ENCODE measurements around the gene TLR9. TPM values are rescaled to one million over a fixed set of nuclear protein-coding genes. Genes with fewer than 3 reads are reported as not detected.

TLR9 gene
- total RNA-seq, 1 experiment from 2014 or later = 26.5 TPM

GRCh38 chr3:52185837-52186236 lies 39.6 kb downstream of the TLR9 start:
- no peak for DNase-seq
- no peak overlapping the region for H3K27ac ChIP-seq (ENCODE audit: low read length)
- H2AFZ ChIP-seq (ENCODE audit: low read length) = no peak overlapping the region
- H3K36me3 ChIP-seq (ENCODE audit: insufficient read depth, low read length) = no peaks in the 10 kb centered on the region
- no peak overlapping the region for H3K9ac ChIP-seq (ENCODE audit: low read length)
- H3K4me3 ChIP-seq (ENCODE audit: low read length) = no peak overlapping the region
- H3K9me2 ChIP-seq (replicated peaks; ENCODE audit: insufficient read depth, low read length) = no peaks in the 10 kb centered on the region
- no peaks in the 10 kb centered on the region for H4K20me1 ChIP-seq (ENCODE audit: insufficient read depth, low read depth, low read length)
- peaks cover 15% of the 10 kb centered on the region for H3K4me1 ChIP-seq (ENCODE audit: low read length)
- H3K27me3 ChIP-seq (ENCODE audit: low read length) = no peaks in the 10 kb centered on the region
- H3K9me3 ChIP-seq (ENCODE audit: low read length) = no peaks in the 10 kb centered on the region
- no peak overlapping the region for H3K4me2 ChIP-seq (ENCODE audit: low read depth, low read length, poor library complexity, severe bottlenecking)
- H3K79me2 ChIP-seq (ENCODE audit: low read length) = no peaks in the 10 kb centered on the region

GRCh38 chr3:52185311-52185710 lies 40.1 kb downstream of the TLR9 start:
- Histone ChIP-seq H3K79me2 (ENCODE audit: low read length) (no peaks in the 10 kb centered on the region), H3K4me1 (ENCODE audit: low read length) (peaks cover 20% of the 10 kb centered on the region), H3K9me2 (replicated peaks; ENCODE audit: insufficient read depth, low read length) (no peaks in the 10 kb centered on the region), H3K9ac (ENCODE audit: low read length) (no peak overlapping the region), H2AFZ (ENCODE audit: low read length) (no peak overlapping the region), H3K36me3 (ENCODE audit: insufficient read depth, low read length) (no peaks in the 10 kb centered on the region), H3K27ac (ENCODE audit: low read length) (no peak overlapping the region), H3K27me3 (ENCODE audit: low read length) (no peaks in the 10 kb centered on the region), H3K4me2 (ENCODE audit: low read depth, low read length, poor library complexity, severe bottlenecking) (no peak overlapping the region), H3K4me3 (ENCODE audit: low read length) (no peak overlapping the region), H4K20me1 (ENCODE audit: insufficient read depth, low read depth, low read length) (no peaks in the 10 kb centered on the region), H3K9me3 (ENCODE audit: low read length) (no peaks in the 10 kb centered on the region)
- no peak for DNase-seq

- no peak overlapping the region for H2AFZ ChIP-seq (ENCODE audit: low read length)
- H3K9me2 ChIP-seq (replicated peaks; ENCODE audit: insufficient read depth, low read length) = no peaks in the 10 kb centered on the region
These were observed 40.8 kb downstream of the TLR9 start for GRCh38 chr3:52184690-52185089.

GRCh38 chr3:52183786-52184445 lies 41.5 kb downstream of the TLR9 start:
- no peak overlapping the region for H2AFZ ChIP-seq (ENCODE audit: low read length)
- H3K4me1 ChIP-seq (ENCODE audit: low read length) = peaks cover 23% of the 10 kb centered on the region
- no peak overlapping the region for H3K9ac ChIP-seq (ENCODE audit: low read length)
- no peaks in the 10 kb centered on the region for H4K20me1 ChIP-seq (ENCODE audit: insufficient read depth, low read depth, low read length)
- H3K27me3 ChIP-seq (ENCODE audit: low read length) = no peaks in the 10 kb centered on the region
- no peak overlapping the region for H3K4me2 ChIP-seq (ENCODE audit: low read depth, low read length, poor library complexity, severe bottlenecking)
- no peak for DNase-seq
- no peaks in the 10 kb centered on the region for H3K9me2 ChIP-seq (replicated peaks; ENCODE audit: insufficient read depth, low read length)
- no peaks in the 10 kb centered on the region for H3K9me3 ChIP-seq (ENCODE audit: low read length)
- H3K79me2 ChIP-seq (ENCODE audit: low read length) = no peaks in the 10 kb centered on the region
- no peak overlapping the region for H3K4me3 ChIP-seq (ENCODE audit: low read length)
- no peaks in the 10 kb centered on the region for H3K36me3 ChIP-seq (ENCODE audit: insufficient read depth, low read length)
- no peak overlapping the region for H3K27ac ChIP-seq (ENCODE audit: low read length)

More at GRCh38 chr3:52184690-52185089, 40.8 kb downstream of the TLR9 start:
- DNase-seq = no peak
- H3K79me2 ChIP-seq (ENCODE audit: low read length) = no peaks in the 10 kb centered on the region
- H4K20me1 ChIP-seq (ENCODE audit: insufficient read depth, low read depth, low read length) = no peaks in the 10 kb centered on the region
- H3K4me2 ChIP-seq (ENCODE audit: low read depth, low read length, poor library complexity, severe bottlenecking) = no peak overlapping the region
- H3K4me1 ChIP-seq (ENCODE audit: low read length) = peaks cover 24% of the 10 kb centered on the region
- no peaks in the 10 kb centered on the region for H3K27me3 ChIP-seq (ENCODE audit: low read length)
- no peak overlapping the region for H3K9ac ChIP-seq (ENCODE audit: low read length)
- no peak overlapping the region for H3K27ac ChIP-seq (ENCODE audit: low read length)
- H3K4me3 ChIP-seq (ENCODE audit: low read length) = no peak overlapping the region
- H3K9me3 ChIP-seq (ENCODE audit: low read length) = no peaks in the 10 kb centered on the region
- no peaks in the 10 kb centered on the region for H3K36me3 ChIP-seq (ENCODE audit: insufficient read depth, low read length)

GRCh38 chr3:52182691-52183090 lies 42.8 kb downstream of the TLR9 start:
- no peak overlapping the region for H3K9ac ChIP-seq (ENCODE audit: low read length)
- H3K4me2 ChIP-seq (ENCODE audit: low read depth, low read length, poor library complexity, severe bottlenecking) = no peak overlapping the region
- no peaks in the 10 kb centered on the region for H3K9me2 ChIP-seq (replicated peaks; ENCODE audit: insufficient read depth, low read length)
- H3K4me1 ChIP-seq (ENCODE audit: low read length) = peaks cover 18% of the 10 kb centered on the region
- no peak overlapping the region for H3K27ac ChIP-seq (ENCODE audit: low read length)
- H2AFZ ChIP-seq (ENCODE audit: low read length) = no peak overlapping the region
- no peaks in the 10 kb centered on the region for H3K79me2 ChIP-seq (ENCODE audit: low read length)
- H3K9me3 ChIP-seq (ENCODE audit: low read length) = no peaks in the 10 kb centered on the region
- no peak for DNase-seq
- H3K36me3 ChIP-seq (ENCODE audit: insufficient read depth, low read length) = no peaks in the 10 kb centered on the region
- no peaks in the 10 kb centered on the region for H3K27me3 ChIP-seq (ENCODE audit: low read length)
- H3K4me3 ChIP-seq (ENCODE audit: low read length) = no peak overlapping the region
- no peaks in the 10 kb centered on the region for H4K20me1 ChIP-seq (ENCODE audit: insufficient read depth, low read depth, low read length)

- Histone ChIP-seq H4K20me1 (ENCODE audit: insufficient read depth, low read depth, low read length) (no peaks in the 10 kb centered on the region), H3K4me2 (ENCODE audit: low read depth, low read length, poor library complexity, severe bottlenecking) (no peak overlapping the region), H3K4me3 (ENCODE audit: low read length) (no peak overlapping the region), H3K27ac (ENCODE audit: low read length) (no peak overlapping the region), H2AFZ (ENCODE audit: low read length) (no peak overlapping the region), H3K9me2 (replicated peaks; ENCODE audit: insufficient read depth, low read length) (no peaks in the 10 kb centered on the region), H3K9me3 (ENCODE audit: low read length) (no peaks in the 10 kb centered on the region), H3K4me1 (ENCODE audit: low read length) (peaks cover 18% of the 10 kb centered on the region), H3K9ac (ENCODE audit: low read length) (no peak overlapping the region), H3K36me3 (ENCODE audit: insufficient read depth, low read length) (no peaks in the 10 kb centered on the region), H3K27me3 (ENCODE audit: low read length) (no peaks in the 10 kb centered on the region), H3K79me2 (ENCODE audit: low read length) (no peaks in the 10 kb centered on the region)
- DNase-seq = no peak
These were observed 43.2 kb downstream of the TLR9 start for GRCh38 chr3:52182196-52182595.

GRCh38 chr3:52181543-52181942 lies 43.9 kb downstream of the TLR9 start:
- DNase-seq = no peak
- Histone ChIP-seq H3K27ac (ENCODE audit: low read length) (no peak overlapping the region), H3K4me3 (ENCODE audit: low read length) (no peak overlapping the region), H3K9me2 (replicated peaks; ENCODE audit: insufficient read depth, low read length) (no peaks in the 10 kb centered on the region), H3K79me2 (ENCODE audit: low read length) (no peaks in the 10 kb centered on the region), H3K4me1 (ENCODE audit: low read length) (peaks cover 18% of the 10 kb centered on the region), H2AFZ (ENCODE audit: low read length) (no peak overlapping the region), H3K36me3 (ENCODE audit: insufficient read depth, low read length) (no peaks in the 10 kb centered on the region), H3K4me2 (ENCODE audit: low read depth, low read length, poor library complexity, severe bottlenecking) (no peak overlapping the region), H3K9me3 (ENCODE audit: low read length) (no peaks in the 10 kb centered on the region), H4K20me1 (ENCODE audit: insufficient read depth, low read depth, low read length) (no peaks in the 10 kb centered on the region), H3K9ac (ENCODE audit: low read length) (no peak overlapping the region), H3K27me3 (ENCODE audit: low read length) (no peaks in the 10 kb centered on the region)

- H3K27me3 ChIP-seq (ENCODE audit: low read length) = no peaks in the 10 kb centered on the region
- no peak overlapping the region for H3K9ac ChIP-seq (ENCODE audit: low read length)
- no peak overlapping the region for H3K27ac ChIP-seq (ENCODE audit: low read length)
- no peaks in the 10 kb centered on the region for H3K9me2 ChIP-seq (replicated peaks; ENCODE audit: insufficient read depth, low read length)
- no peaks in the 10 kb centered on the region for H4K20me1 ChIP-seq (ENCODE audit: insufficient read depth, low read depth, low read length)
- no peak for DNase-seq
- no peaks in the 10 kb centered on the region for H3K9me3 ChIP-seq (ENCODE audit: low read length)
- no peaks in the 10 kb centered on the region for H3K36me3 ChIP-seq (ENCODE audit: insufficient read depth, low read length)
- H3K4me1 ChIP-seq (ENCODE audit: low read length) = peaks cover 18% of the 10 kb centered on the region
- H3K4me3 ChIP-seq (ENCODE audit: low read length) = no peak overlapping the region
- no peaks in the 10 kb centered on the region for H3K79me2 ChIP-seq (ENCODE audit: low read length)
- H2AFZ ChIP-seq (ENCODE audit: low read length) = no peak overlapping the region
- H3K4me2 ChIP-seq (ENCODE audit: low read depth, low read length, poor library complexity, severe bottlenecking) = no peak overlapping the region
These were observed 46.9 kb downstream of the TLR9 start for GRCh38 chr3:52178537-52178936.

Measured in Karpas-422 (cell line).